ENCODE measurements around the gene MRPL19. TPM values are rescaled to one million over a fixed set of nuclear protein-coding genes. Genes with fewer than 3 reads are reported as not detected.
"Not testable (repeated sequence)": the region's sequence is repeated elsewhere in the genome, so short reads cannot be mapped to it uniquely, and the experiment has no call there.

Gene MRPL19
- total RNA-seq, 1 experiment from 2014 or later, result 75.4 TPM

GRCh38 chr2:75656563-75656962 lies 10.0 kb downstream of the MRPL19 start:
- Histone ChIP-seq H3K4me3 (no peak overlapping the region), H3K36me3 (peaks cover 77% of the 10 kb centered on the region), H3K27ac (no peak overlapping the region), H3K27me3 (replicated peaks) (no peaks in the 10 kb centered on the region), H3K4me1 (replicated peaks) (no peaks in the 10 kb centered on the region), H3K9me3 (replicated peaks) (no peaks in the 10 kb centered on the region)
- no peak for DNase-seq (ENCODE audit: low read depth in 1 of 2, low spot score in 2 of 2)

GRCh38 chr2:75657798-75658197 lies 11.2 kb downstream of the MRPL19 start:
- H3K4me1 ChIP-seq (replicated peaks), result no peaks in the 10 kb centered on the region
- peaks cover 73% of the 10 kb centered on the region for H3K36me3 ChIP-seq

DNA sequence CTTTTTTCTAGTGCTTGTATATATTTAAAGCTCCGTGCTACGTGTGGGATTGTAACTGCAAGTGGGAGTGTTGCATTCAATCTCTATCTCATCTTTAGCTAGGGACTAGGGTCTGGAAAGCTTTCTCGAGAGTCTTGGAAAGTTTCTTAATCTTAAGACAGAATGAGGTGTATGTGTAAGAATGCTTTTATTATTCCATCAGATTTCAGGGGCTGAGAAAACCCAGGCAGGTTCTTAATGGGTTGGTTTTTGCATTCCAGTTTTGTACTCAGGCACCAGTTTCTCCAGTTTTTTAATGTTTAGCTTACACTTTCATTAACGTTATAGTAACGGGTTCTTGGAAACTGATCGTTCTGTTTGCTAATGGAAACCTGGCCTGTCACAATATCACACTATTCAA lies 20.3 kb downstream of the MRPL19 start:
- no peak for DNase-seq (ENCODE audit: low read depth in 1 of 2, low spot score in 2 of 2)
- Histone ChIP-seq H3K4me1 (replicated peaks) (no peaks in the 10 kb centered on the region), H3K27ac (no peak overlapping the region), H3K4me3 (no peak overlapping the region), H3K9me3 (replicated peaks) (no peaks in the 10 kb centered on the region), H3K27me3 (replicated peaks) (no peaks in the 10 kb centered on the region), H3K36me3 (peaks cover 28% of the 10 kb centered on the region)

More at GRCh38 chr2:75657798-75658197, 11.2 kb downstream of the MRPL19 start:
- Histone ChIP-seq H3K27ac (no peak overlapping the region), H3K27me3 (replicated peaks) (no peaks in the 10 kb centered on the region), H3K9me3 (replicated peaks) (no peaks in the 10 kb centered on the region), H3K4me3 (no peak overlapping the region)
- no peak for DNase-seq (ENCODE audit: low read depth in 1 of 2, low spot score in 2 of 2)

DNA sequence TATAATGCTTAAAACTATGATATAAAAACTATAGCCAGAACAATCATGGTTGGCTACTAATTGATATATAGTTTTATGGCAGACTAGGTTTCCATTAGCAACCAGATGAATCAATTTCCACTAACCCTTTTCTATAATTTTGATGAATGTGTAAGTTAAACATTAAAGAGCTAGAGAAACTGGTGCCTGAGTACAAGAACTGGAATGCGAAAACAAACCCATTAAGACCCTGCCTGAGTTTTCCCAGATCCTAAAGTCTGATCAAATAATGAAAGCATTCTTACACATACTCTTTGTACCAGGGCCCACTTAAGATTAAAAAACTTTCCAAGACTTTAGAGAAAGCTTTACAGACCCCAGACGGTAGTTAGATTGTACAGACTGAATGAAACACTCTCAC lies 21.3 kb downstream of the MRPL19 start:
- no peaks in the 10 kb centered on the region for H3K4me1 ChIP-seq (replicated peaks)
- no peak for DNase-seq (ENCODE audit: low read depth in 1 of 2, low spot score in 2 of 2)
- peaks cover 29% of the 10 kb centered on the region for H3K36me3 ChIP-seq
- no peaks in the 10 kb centered on the region for H3K27me3 ChIP-seq (replicated peaks)
- no peak overlapping the region for H3K4me3 ChIP-seq
- H3K27ac ChIP-seq, result no peak overlapping the region
- no peaks in the 10 kb centered on the region for H3K9me3 ChIP-seq (replicated peaks)

GRCh38 chr2:75675423-75675822 lies 28.8 kb downstream of the MRPL19 start:
- H3K36me3 ChIP-seq, result peaks cover 16% of the 10 kb centered on the region
- H3K4me3 ChIP-seq; H3K27ac ChIP-seq; H3K4me1 ChIP-seq (replicated peaks); DNase-seq (ENCODE audit: low read depth in 1 of 2, low spot score in 2 of 2); H3K27me3 ChIP-seq (replicated peaks); H3K9me3 ChIP-seq (replicated peaks): not testable (repeated sequence)

GRCh38 chr2:75675908-75676307 lies 29.3 kb downstream of the MRPL19 start:
- Histone ChIP-seq H3K4me3 (no peak overlapping the region), H3K9me3 (replicated peaks) (no peaks in the 10 kb centered on the region), H3K4me1 (replicated peaks) (no peaks in the 10 kb centered on the region), H3K36me3 (peaks cover 16% of the 10 kb centered on the region), H3K27me3 (replicated peaks) (no peaks in the 10 kb centered on the region), H3K27ac (no peak overlapping the region)
- DNase-seq (ENCODE audit: low read depth in 1 of 2, low spot score in 2 of 2), result no peak

DNA sequence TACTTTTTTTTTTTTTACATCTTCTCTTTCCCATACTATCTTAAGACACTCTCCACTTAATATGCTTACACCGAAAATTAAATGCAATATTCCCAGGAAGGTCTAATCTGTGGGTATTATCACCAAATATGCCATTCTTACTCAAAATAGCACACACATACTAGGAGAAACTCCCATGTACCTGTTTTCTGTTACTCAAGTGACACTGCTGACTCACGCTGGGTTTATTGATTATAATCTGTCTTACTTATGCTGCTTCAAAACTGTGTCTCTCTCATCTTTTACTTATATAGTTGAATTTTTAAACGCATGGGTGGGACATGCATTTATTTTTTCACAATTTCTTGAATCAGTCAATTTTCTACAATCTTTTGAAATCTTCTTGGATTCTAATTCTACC lies 29.9 kb downstream of the MRPL19 start:
- Histone ChIP-seq H3K4me1 (replicated peaks) (no peaks in the 10 kb centered on the region), H3K9me3 (replicated peaks) (no peaks in the 10 kb centered on the region), H3K4me3 (no peak overlapping the region), H3K36me3 (peaks cover 13% of the 10 kb centered on the region), H3K27ac (no peak overlapping the region), H3K27me3 (replicated peaks) (no peaks in the 10 kb centered on the region)
- no peak for DNase-seq (ENCODE audit: low read depth in 1 of 2, low spot score in 2 of 2)

- Histone ChIP-seq H3K4me1 (replicated peaks) (no peaks in the 10 kb centered on the region), H3K36me3 (peaks cover 13% of the 10 kb centered on the region), H3K27me3 (replicated peaks) (no peaks in the 10 kb centered on the region), H3K9me3 (replicated peaks) (no peaks in the 10 kb centered on the region), H3K4me3 (no peak overlapping the region), H3K27ac (no peak overlapping the region)
- DNase-seq (ENCODE audit: low read depth in 1 of 2, low spot score in 2 of 2), result no peak
These were observed 33.0 kb downstream of the MRPL19 start for GRCh38 chr2:75679556-75679955.

DNA sequence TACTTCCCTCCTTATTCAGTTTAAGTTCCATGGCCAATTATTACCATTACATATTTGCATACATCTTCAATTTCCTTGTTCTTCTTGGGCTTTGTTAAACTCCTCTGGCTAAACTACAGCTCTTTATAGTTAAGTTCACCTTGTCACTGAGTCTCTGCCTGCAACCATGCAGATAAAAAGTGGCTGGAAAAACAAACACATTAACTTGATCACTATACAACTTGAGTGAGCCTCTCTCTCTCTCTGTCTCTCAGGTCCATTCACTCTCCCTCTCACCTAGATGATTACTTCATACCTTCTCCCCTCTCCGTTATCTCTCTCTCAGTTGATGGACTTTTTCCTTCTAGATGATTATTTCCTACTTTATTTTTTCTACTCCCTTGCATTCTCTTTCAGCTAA lies 33.8 kb downstream of the MRPL19 start:
- Histone ChIP-seq H3K4me3 (no peak overlapping the region), H3K36me3 (peaks cover 13% of the 10 kb centered on the region), H3K4me1 (replicated peaks) (no peaks in the 10 kb centered on the region), H3K27ac (no peak overlapping the region), H3K27me3 (replicated peaks) (no peaks in the 10 kb centered on the region), H3K9me3 (replicated peaks) (no peaks in the 10 kb centered on the region)
- no peak for DNase-seq (ENCODE audit: low read depth in 1 of 2, low spot score in 2 of 2)

DNA sequence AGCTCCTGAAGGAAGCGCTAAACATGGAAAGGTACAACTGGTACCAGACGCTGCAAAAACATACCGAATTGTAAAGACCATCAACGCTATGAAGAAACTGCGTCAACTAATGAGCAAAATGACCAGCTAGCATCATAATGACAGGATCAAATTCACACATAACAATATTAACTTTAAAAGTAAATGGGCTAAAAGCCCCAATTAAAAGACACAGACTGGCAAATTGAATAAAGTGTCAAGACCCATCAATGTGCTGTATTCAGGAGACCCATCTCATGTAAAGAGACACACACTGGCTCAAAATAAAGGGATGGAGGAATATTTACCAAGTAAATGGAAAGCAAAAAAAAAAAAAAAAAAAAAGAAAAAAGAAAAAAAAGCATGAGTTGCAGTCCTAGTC lies 36.8 kb downstream of the MRPL19 start:
- not testable (repeated sequence) for H3K27me3 ChIP-seq (replicated peaks); DNase-seq (ENCODE audit: low read depth in 1 of 2, low spot score in 2 of 2); H3K27ac ChIP-seq; H3K4me1 ChIP-seq (replicated peaks); H3K36me3 ChIP-seq; H3K9me3 ChIP-seq (replicated peaks); H3K4me3 ChIP-seq

DNA sequence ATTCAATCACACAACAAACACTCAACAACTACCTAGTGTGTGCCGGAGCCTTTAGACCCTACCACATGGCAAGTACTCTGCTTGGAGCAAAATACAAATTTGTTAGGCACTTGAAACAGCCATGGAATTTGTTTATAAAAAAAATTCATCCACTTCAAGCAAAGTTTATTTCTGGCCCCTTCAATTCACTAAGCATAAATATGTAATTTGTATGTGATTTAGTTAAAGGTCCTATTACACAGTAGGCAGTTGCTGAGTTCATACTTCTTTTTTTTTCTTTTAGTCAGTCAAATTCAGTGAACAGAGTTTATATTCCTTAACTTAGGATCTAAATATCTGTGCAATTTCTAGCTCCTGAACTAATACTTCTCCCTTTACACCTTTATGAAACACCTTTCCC lies 41.6 kb downstream of the MRPL19 start:
- no peak overlapping the region for H3K27ac ChIP-seq
- H3K4me3 ChIP-seq, result no peak overlapping the region
- H3K4me1 ChIP-seq (replicated peaks), result no peaks in the 10 kb centered on the region
- no peaks in the 10 kb centered on the region for H3K27me3 ChIP-seq (replicated peaks)
- no peaks in the 10 kb centered on the region for H3K9me3 ChIP-seq (replicated peaks)
- peaks cover 5% of the 10 kb centered on the region; the same call in 1 of the 2 replicates for H3K36me3 ChIP-seq
- no peak for DNase-seq (ENCODE audit: low read depth in 1 of 2, low spot score in 2 of 2)

- no peak overlapping the region for H3K27ac ChIP-seq
- H3K36me3 ChIP-seq, result peaks cover 33% of the 10 kb centered on the region
- H3K27me3 ChIP-seq (replicated peaks), result no peaks in the 10 kb centered on the region
- no peak overlapping the region for H3K4me3 ChIP-seq
- H3K4me1 ChIP-seq (replicated peaks), result no peaks in the 10 kb centered on the region
- no peak for DNase-seq (ENCODE audit: low read depth in 1 of 2, low spot score in 2 of 2)
- no peaks in the 10 kb centered on the region for H3K9me3 ChIP-seq (replicated peaks)
These were observed 52.3 kb downstream of the MRPL19 start for GRCh38 chr2:75698918-75699317.

- H3K4me3 ChIP-seq, result no peak overlapping the region
- H3K36me3 ChIP-seq, result peaks cover 43% of the 10 kb centered on the region
- H3K9me3 ChIP-seq (replicated peaks), result no peaks in the 10 kb centered on the region
- H3K27me3 ChIP-seq (replicated peaks), result no peaks in the 10 kb centered on the region
- no peak for DNase-seq (ENCODE audit: low read depth in 1 of 2, low spot score in 2 of 2)
- no peak overlapping the region for H3K27ac ChIP-seq
- no peaks in the 10 kb centered on the region for H3K4me1 ChIP-seq (replicated peaks)
These were observed 56.0 kb downstream of the MRPL19 start for GRCh38 chr2:75702593-75702992.

DNA sequence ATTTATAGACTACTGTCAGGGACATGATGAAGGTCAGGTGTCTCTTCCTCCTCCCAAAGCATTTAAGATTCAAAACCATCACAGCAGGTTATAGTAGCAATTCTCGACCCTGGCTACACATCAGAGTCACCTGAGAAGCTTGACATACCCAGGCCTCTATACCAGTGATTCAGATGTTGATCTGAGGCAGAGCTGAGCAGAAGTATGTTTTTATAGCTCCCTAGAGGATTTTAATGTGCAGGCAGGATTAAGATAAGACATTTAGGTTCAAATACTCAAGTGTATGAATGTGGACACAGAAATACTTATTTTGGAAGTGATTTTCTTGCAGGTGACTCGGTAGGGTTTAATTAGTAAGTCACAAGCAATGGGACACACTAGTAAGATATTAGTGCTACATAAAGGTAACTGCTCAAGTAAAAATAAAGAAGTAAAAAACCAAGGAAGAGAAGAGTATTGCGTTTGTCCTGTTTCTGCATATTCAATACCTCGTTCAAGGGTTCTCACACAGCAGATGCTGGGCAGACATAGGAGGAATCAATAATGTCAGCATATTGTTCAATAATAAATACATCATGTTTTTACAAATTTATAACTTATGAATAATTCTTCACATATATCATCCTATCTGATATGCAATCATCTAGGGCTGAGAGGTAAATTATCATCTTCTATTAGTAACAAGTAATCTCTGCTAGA lies 57.2 kb downstream of the MRPL19 start:
- Histone ChIP-seq H3K27ac (no peak overlapping the region), H3K4me1 (replicated peaks) (no peaks in the 10 kb centered on the region), H3K4me3 (no peak overlapping the region), H3K27me3 (replicated peaks) (no peaks in the 10 kb centered on the region), H3K9me3 (replicated peaks) (no peaks in the 10 kb centered on the region), H3K36me3 (peaks cover 38% of the 10 kb centered on the region)
- DNase-seq (ENCODE audit: low read depth in 1 of 2, low spot score in 2 of 2), result no peak

DNA sequence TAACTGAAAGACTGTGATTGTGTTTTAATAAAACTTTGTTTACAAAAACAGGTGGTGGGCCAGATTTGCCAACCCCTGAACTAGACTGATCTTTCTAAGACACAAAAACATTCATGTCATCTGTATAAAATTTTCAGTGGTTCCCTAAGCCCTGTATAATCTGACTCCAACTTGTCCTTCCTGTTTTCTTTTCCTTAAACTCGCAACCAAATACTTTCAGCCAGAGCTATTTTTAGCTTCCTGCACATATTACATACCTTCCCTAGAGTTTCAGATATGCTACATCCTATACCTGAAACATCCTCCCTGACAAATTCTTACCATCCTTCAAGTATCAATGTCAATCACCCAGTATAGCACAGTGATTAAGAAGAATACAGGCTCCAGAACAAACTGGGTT lies 59.3 kb downstream of the MRPL19 start:
- no peaks in the 10 kb centered on the region for H3K27me3 ChIP-seq (replicated peaks)
- H3K4me3 ChIP-seq, result no peak overlapping the region
- H3K27ac ChIP-seq, result no peak overlapping the region
- DNase-seq (ENCODE audit: low read depth in 1 of 2, low spot score in 2 of 2), result no peak
- peaks cover 6% of the 10 kb centered on the region for H3K4me1 ChIP-seq (replicated peaks)
- no peaks in the 10 kb centered on the region for H3K9me3 ChIP-seq (replicated peaks)
- peaks cover 34% of the 10 kb centered on the region for H3K36me3 ChIP-seq

All from SJSA1 (cell line).